Limb (tissue), 2 donors: ENCODE data around the gene C16orf95.
A peak's percentile ranks its signal among the peaks of the same experiment; 100 is the strongest.

Source experiments
- DNase-seq, 2 donors: peaks; one replicate each; pipeline ENCODE4 v3.0.0-alpha.2; 2016; ENCODE audit errors: extremely low spot score in 2 of 2

Gene C16orf95

GRCh38 chr16:87332150-87332549 is 15.0 kb upstream of the C16orf95 start:
- no peak for DNase-seq

- DNase-seq: no peak
Observed at GRCh38 chr16:87331241-87331801, 14.1 kb upstream of the C16orf95 start.

- no peak for DNase-seq
Observed at GRCh38 chr16:87330646-87331045, 13.5 kb upstream of the C16orf95 start.

- DNase-seq: no peak
Observed at GRCh38 chr16:87330257-87330624, 13.0 kb upstream of the C16orf95 start.

GRCh38 chr16:87329436-87330256 is 12.5 kb upstream of the C16orf95 start:
- no peak for DNase-seq

GRCh38 chr16:87328846-87329245 is 11.7 kb upstream of the C16orf95 start:
- no peak for DNase-seq

GRCh38 chr16:87327798-87328495 is 10.8 kb upstream of the C16orf95 start:
- DNase-seq: no peak

- no peak for DNase-seq
Observed at GRCh38 chr16:87326151-87326571, 9.0 kb upstream of the C16orf95 start.

GRCh38 chr16:87325423-87325858 is 8.2 kb upstream of the C16orf95 start:
- DNase-seq: no peak

- peak in 1 of 2 donors; percentile 66 for DNase-seq
Observed at GRCh38 chr16:87324411-87325275, 7.5 kb upstream of the C16orf95 start.

GRCh38 chr16:87323727-87324410 is 6.7 kb upstream of the C16orf95 start:
- no peak for DNase-seq

- no peak for DNase-seq
Observed at GRCh38 chr16:87322833-87323726, 5.9 kb upstream of the C16orf95 start.

GRCh38 chr16:87322360-87322759 is 5.2 kb upstream of the C16orf95 start:
- DNase-seq: no peak

GRCh38 chr16:87321336-87322107 is 4.3 kb upstream of the C16orf95 start:
- DNase-seq: no peak

GRCh38 chr16:87320510-87321227 is 3.5 kb upstream of the C16orf95 start:
- no peak for DNase-seq

GRCh38 chr16:87319997-87320491 is 2.9 kb upstream of the C16orf95 start:
- DNase-seq: no peak

- DNase-seq: no peak
Observed at GRCh38 chr16:87319011-87319410, 1.8 kb upstream of the C16orf95 start.
